Measurements from ENCODE around the gene MEF2A. TPM values are rescaled to one million over a fixed set of nuclear protein-coding genes. Genes with fewer than 3 reads are reported as not detected.

Gene MEF2A
- total RNA-seq, 1 donor from 2014 or later, result 25.5 TPM

Other genes starting within 250 kb of the MEF2A start
- 9.4 TPM for gene LYSMD4, start 167.5 kb downstream of the MEF2A start, total RNA-seq